K562 (cell line): ENCODE data around the gene TRIM27. TPM values are rescaled to one million over a fixed set of nuclear protein-coding genes. Genes with fewer than 3 reads are reported as not detected.

Source experiments
- BRF1 ChIP-seq: IDR thresholded peaks from 3 replicates; pipeline ENCODE4 v1.6.1; 2011; ENCODE audit warnings: borderline replicate concordance, mild to moderate bottlenecking; ENCODE audit not compliant: insufficient read length; ENCODE audit errors: extremely low read depth
- CBX2 ChIP-seq: fragments of 200-600 bp; sonication (generic); IDR thresholded peaks from one replicate; pipeline ENCODE4 v1.6.1; 2012; ENCODE audit warnings: mild to moderate bottlenecking, low read length, inconsistent platforms; ENCODE audit not compliant: insufficient read depth, poor library complexity, severe bottlenecking
- CTCFL ChIP-seq: IDR thresholded peaks from 2 replicates; pipeline ENCODE4 v1.6.1; 2011; ENCODE audit warnings: borderline replicate concordance, low read depth, mild to moderate bottlenecking, moderate library complexity, low read length; ENCODE audit not compliant: insufficient read depth, poor library complexity, severe bottlenecking
- DEAF1 ChIP-seq: fragments of 450-650 bp; formaldehyde crosslinking; IDR thresholded peaks from 2 replicates; pipeline ENCODE4 v1.4.0; 2020; ENCODE audit warnings: mild to moderate bottlenecking, moderate library complexity
- E2F3 ChIP-seq: fragments of 250-450 bp; sonication (Bioruptor Pico); IDR thresholded peaks from 2 replicates; pipeline ENCODE4 v1.4.0; 2020; ENCODE audit warnings: mild to moderate bottlenecking
- ETV1 ChIP-seq: fragments of 450-650 bp; conservative IDR thresholded peaks from 2 replicates; pipeline ENCODE4 v1.6.1; 2016; ENCODE audit warnings: missing genetic modification characterization, control low read depth, low read depth, missing compliant biosample characterization
- HDAC8 ChIP-seq: fragments of 450-650 bp; IDR thresholded peaks from 2 replicates; pipeline ENCODE4 v1.6.1; 2016; ENCODE audit warnings: mild to moderate bottlenecking, missing genetic modification characterization, moderate library complexity, missing compliant biosample characterization
- MTA2 ChIP-seq: fragments of 450-650 bp; IDR thresholded peaks from 2 replicates; pipeline ENCODE4 v1.6.1; 2016; ENCODE audit warnings: low read depth
- MTA3 ChIP-seq: fragments of 450-650 bp; formaldehyde crosslinking; IDR thresholded peaks from 2 replicates; pipeline ENCODE4 v1.6.1; 2017; ENCODE audit warnings: mild to moderate bottlenecking, borderline replicate concordance
- PHF8 ChIP-seq: fragments of 200-600 bp; sonication (generic); IDR thresholded peaks from 2 replicates; pipeline ENCODE4 v1.6.1; 2012; ENCODE audit warnings: mixed run types, mild to moderate bottlenecking, inconsistent platforms, low read length, moderate library complexity, borderline replicate concordance
- RCOR1 ChIP-seq, 2 experiments: IDR thresholded peaks; 2 replicates each; pipeline ENCODE4 v1.6.1; 2012; ENCODE audit warnings: low read depth in 2 of 2, low read length in 2 of 2, borderline replicate concordance in 1 of 2, improper control_type of control experiment in 1 of 2
- SNRNP70 ChIP-seq: fragments of 200-400 bp; formaldehyde crosslinking; optimal IDR thresholded peaks from 2 replicates; pipeline ENCODE3; 2017; ENCODE audit warnings: low read depth, low read length
- TFE3 ChIP-seq: fragments of 450-650 bp; formaldehyde crosslinking; IDR thresholded peaks from 2 replicates; pipeline ENCODE4 v1.4.0; 2020; ENCODE audit warnings: mild to moderate bottlenecking, mixed read lengths
- TRIM24 ChIP-seq, 2 experiments: fragments of 450-650 bp; IDR thresholded peaks; 2 replicates each; pipeline ENCODE4 v1.6.1; 2016
- VEZF1 ChIP-seq: fragments of 200-800 bp; sonication (Bioruptor generic); IDR thresholded peaks from 2 replicates; pipeline ENCODE4 v1.6.1; 2017; ENCODE audit warnings: missing genetic modification characterization, missing compliant biosample characterization
- ZNF134 ChIP-seq: fragments of 250-450 bp; sonication (Bioruptor Pico); conservative IDR thresholded peaks from 2 replicates; pipeline ENCODE4 v1.4.0; 2020
- ZNF431 ChIP-seq: sonication (generic); formaldehyde crosslinking; IDR thresholded peaks from 2 replicates; pipeline ENCODE4 v1.8.0; 2022; ENCODE audit warnings: mild to moderate bottlenecking, missing genetic modification reagents
- ZNF717 ChIP-seq: fragments of 250-450 bp; sonication (Bioruptor Pico); IDR thresholded peaks from 2 replicates; pipeline ENCODE4 v1.5.0; 2021
- polyA plus RNA-seq, 8 experiments: library from polyadenylated mRNA; depleted of rRNA in 4 of 8; stranded (reverse) in 5 of 8; unstranded in 3 of 8; fragments of >200 nt; fragmentation: Nextera tagmentation in 2 of 8; fragmentation: Illumina TruSeq in 1 of 8; extraction: Ambion mirVana in 2 of 8; extraction: Trizol in 1 of 8; gene quantifications; 2 replicates each; pipeline versions ENCODE4 v1.2.1 to v1.2.3, GENCODE V29; 2011 to 2014; ENCODE audit warnings: inconsistent platforms in 1 of 8, missing spikeins in 1 of 8
- total RNA-seq, 7 experiments: library from RNA; depleted of rRNA in 6 of 7; stranded (reverse); fragments of >200 nt in 6 of 7; fragmentation: Illumina TruSeq in 2 of 7; extraction: Trizol in 2 of 7; gene quantifications; 2 replicates each; pipeline versions ENCODE4 v1.2.1 to v1.2.3, GENCODE V29; 2011 to 2021; ENCODE audit warnings: low replicate concordance in 1 of 7

TRIM27 gene
- total and polyA plus RNA-seq, 9 of the 15 experiments (the other 6 are each of a cell fraction or from before 2014, with no cell fraction given) = 37.7 to 235 (median 122) TPM

GRCh38 chr6:28947831-28948270 lies 24.1 kb upstream of the TRIM27 start (continued):
- TF ChIP-seq TFE3 (CRISPR knock-in tag) (no peak), ZNF717 (no peak), RCOR1 (IDR thresholded peaks at IDR 0.05; ENCODE audit: borderline replicate concordance in 1 of 2, low read depth in 2 of 2, low read length in 2 of 2) (no peak), HDAC8 (tag) (no peak), TRIM24 (IDR thresholded peaks at IDR 0.05) (no peak), ZNF134 (CRISPR knock-in tag) (no peak), PHF8 (no peak), MTA3 (no peak), VEZF1 (CRISPR knock-in tag) (no peak), BRF1 (no peak), E2F3 (CRISPR knock-in tag) (no peak), SNRNP70 (no peak), DEAF1 (no peak), ZNF431 (CRISPR knock-in tag) (no peak), ETV1 (tag) (0 out of 2 replicates have a peak, but pooled peaks have one; percentile 14), CTCFL (no peak), MTA2 (no peak), CBX2 (no peak)
